Kidney capillary endothelial cell (primary cell): Measurements from ENCODE around the gene IPO9.
"Not testable (repeated sequence)": the region's sequence is repeated elsewhere in the genome, so short reads cannot be mapped to it uniquely, and the experiment has no call there.

Source experiments
- DNase-seq: peaks from one replicate; pipeline ENCODE4 v3.0.0-alpha.2; 2018; ENCODE audit warnings: low spot score

The IPO9 gene

GRCh38 chr1:201888282-201889089, 59.5 kb downstream of the IPO9 start, which contains the start of gene SHISA4:
SHISA4 (plus strand) TSS chr1:201888898; CDS start chr1:201888995, 97 bp downstream.
- DNase-seq: peak; percentile 40

GRCh38 chr1:201889090-201889968, 60.4 kb downstream of the IPO9 start:
- DNase-seq: no peak

GRCh38 chr1:201890223-201890622, 61.3 kb downstream of the IPO9 start:
- DNase-seq: no peak

- no peak for DNase-seq
These were observed 62.0 kb downstream of the IPO9 start for GRCh38 chr1:201890806-201891450.

- DNase-seq: no peak
These were observed 62.6 kb downstream of the IPO9 start for GRCh38 chr1:201891451-201892045.

- DNase-seq: no peak
These were observed 63.3 kb downstream of the IPO9 start for GRCh38 chr1:201892211-201892610.

- DNase-seq: no peak
These were observed 64.5 kb downstream of the IPO9 start for GRCh38 chr1:201893431-201893830.

- no peak for DNase-seq
These were observed 65.6 kb downstream of the IPO9 start for GRCh38 chr1:201894343-201895119.

GRCh38 chr1:201895120-201895665, 66.2 kb downstream of the IPO9 start:
- DNase-seq: no peak

- peak; percentile 84 for DNase-seq
These were observed 67.2 kb downstream of the IPO9 start for GRCh38 chr1:201895913-201896807.

- no peak for DNase-seq
These were observed 68.0 kb downstream of the IPO9 start for GRCh38 chr1:201896951-201897391.

- DNase-seq: no peak
These were observed 69.4 kb downstream of the IPO9 start for GRCh38 chr1:201898240-201898894.

GRCh38 chr1:201898992-201899391, 70.0 kb downstream of the IPO9 start:
- DNase-seq: no peak

GRCh38 chr1:201899683-201900429, 70.9 kb downstream of the IPO9 start:
- no peak for DNase-seq

- no peak for DNase-seq
These were observed 71.5 kb downstream of the IPO9 start for GRCh38 chr1:201900476-201900875.

- DNase-seq: not testable (repeated sequence)
These were observed 72.1 kb downstream of the IPO9 start for GRCh38 chr1:201901036-201901435.

- DNase-seq: no peak
These were observed 73.2 kb downstream of the IPO9 start for GRCh38 chr1:201902198-201902597.

GRCh38 chr1:201903135-201903534, 74.2 kb downstream of the IPO9 start:
- DNase-seq: no peak

- peak; percentile 26 for DNase-seq
These were observed 75.6 kb downstream of the IPO9 start for GRCh38 chr1:201904579-201904978.
